ENCODE measurements around the gene MRNIP.

MRNIP gene
- total RNA-seq: 14.3 to 110 (median 70.0) reads per million in 3 experiments

GRCh38 chr5:179858586-179859427 is at the start of gene MRNIP:
MRNIP (minus strand) TSS chr5:179858817; CDS start chr5:179858796, 21 bp downstream.
- DNase-seq: peak; percentile 84

- peak; percentile 76 for DNase-seq
Observed at GRCh38 chr5:179907556-179908324, 49.1 kb upstream of the MRNIP start, which contains the start of gene TBC1D9B. TBC1D9B (minus strand) TSS chr5:179907897; CDS start chr5:179907821, 76 bp downstream.

GRCh38 chr5:179906795-179907555 is 48.4 kb upstream of the MRNIP start:
- no peak for DNase-seq

GRCh38 chr5:179906294-179906794 is 47.7 kb upstream of the MRNIP start:
- DNase-seq: no peak

- no peak for DNase-seq
Observed at GRCh38 chr5:179905161-179905560, 46.5 kb upstream of the MRNIP start.

- no peak for DNase-seq
Observed at GRCh38 chr5:179904463-179905160, 46.0 kb upstream of the MRNIP start.

- DNase-seq: no peak
Observed at GRCh38 chr5:179902763-179903158, 44.1 kb upstream of the MRNIP start.

- no peak for DNase-seq
Observed at GRCh38 chr5:179901915-179902762, 43.5 kb upstream of the MRNIP start.

GRCh38 chr5:179901462-179901861 is 42.8 kb upstream of the MRNIP start:
- no peak for DNase-seq

- no peak for DNase-seq
Observed at GRCh38 chr5:179900711-179901110, 42.1 kb upstream of the MRNIP start.

- no peak for DNase-seq
Observed at GRCh38 chr5:179900206-179900605, 41.6 kb upstream of the MRNIP start.

- DNase-seq: no peak
Observed at GRCh38 chr5:179895861-179896260, 37.2 kb upstream of the MRNIP start.

- no peak for DNase-seq
Observed at GRCh38 chr5:179893958-179894895, 35.6 kb upstream of the MRNIP start.

GRCh38 chr5:179893076-179893957 is 34.7 kb upstream of the MRNIP start:
- DNase-seq: no peak

GRCh38 chr5:179892255-179892654 is 33.6 kb upstream of the MRNIP start:
- no peak for DNase-seq

- no peak for DNase-seq
Observed at GRCh38 chr5:179890751-179891682, 32.4 kb upstream of the MRNIP start.

GRCh38 chr5:179889885-179890284 is 31.3 kb upstream of the MRNIP start:
- DNase-seq: no peak

- no peak for DNase-seq
Observed at GRCh38 chr5:179887802-179888201, 29.2 kb upstream of the MRNIP start.
